ENCODE results near the gene TXNDC2. TPM values are rescaled to one million over a fixed set of nuclear protein-coding genes. Genes with fewer than 3 reads are reported as not detected.

The TXNDC2 gene
- total and polyA plus RNA-seq, 9 of the 15 experiments (the other 6 are each of a cell fraction or from before 2014, with no cell fraction given) = 1.2 to 4.9 (median 2.3) TPM

GRCh38 chr18:9914584-9915290 lies 29.0 kb downstream of the TXNDC2 start (continued):
- TF ChIP-seq E2F5 (CRISPR knock-in tag; IDR thresholded peaks at IDR 0.05) (no peak), CREM (IDR thresholded peaks at IDR 0.05; ENCODE audit: low read depth) (peak; percentile 54), ZNF77 (CRISPR knock-in tag; IDR thresholded peaks at IDR 0.05) (no peak), ZNF175 (CRISPR knock-in tag; IDR thresholded peaks at IDR 0.05; ENCODE audit: low read depth) (no peak; the same call in 1 of the 2 replicates), HOMEZ (CRISPR knock-in tag; IDR thresholded peaks at IDR 0.05) (no peak), ELF4 (CRISPR knock-in tag; IDR thresholded peaks at IDR 0.05) (0 out of 2 replicates have a peak, but pooled peaks have one; percentile 86), FOXK2 (conservative IDR thresholded peaks at IDR 0.05 in 1 of 2, IDR thresholded peaks at IDR 0.05 in 1 of 2; ENCODE audit: low read depth in 2 of 2) (peak in 1 of 2 experiments; percentile 59; a peak in 1 of 4 replicates), HBP1 (CRISPR knock-in tag; IDR thresholded peaks at IDR 0.05) (no peak), SPI1 (IDR thresholded peaks at IDR 0.05; ENCODE audit: borderline replicate concordance, low read depth, low read length) (no peak), HMGXB4 (CRISPR knock-in tag; IDR thresholded peaks at IDR 0.05) (peak; percentile 54; the same call in 1 of the 2 replicates), FOXM1 (IDR thresholded peaks at IDR 0.05; ENCODE audit: low read depth) (0 out of 2 replicates have a peak, but pooled peaks have one; percentile 7), FOXM1 (CRISPR knock-in tag; IDR thresholded peaks at IDR 0.05; ENCODE audit: low read depth) (no peak), CBX1 (IDR thresholded peaks at IDR 0.05; ENCODE audit: low read depth) (peak; percentile 90)
- TF ChIP-seq, protein P1, sequence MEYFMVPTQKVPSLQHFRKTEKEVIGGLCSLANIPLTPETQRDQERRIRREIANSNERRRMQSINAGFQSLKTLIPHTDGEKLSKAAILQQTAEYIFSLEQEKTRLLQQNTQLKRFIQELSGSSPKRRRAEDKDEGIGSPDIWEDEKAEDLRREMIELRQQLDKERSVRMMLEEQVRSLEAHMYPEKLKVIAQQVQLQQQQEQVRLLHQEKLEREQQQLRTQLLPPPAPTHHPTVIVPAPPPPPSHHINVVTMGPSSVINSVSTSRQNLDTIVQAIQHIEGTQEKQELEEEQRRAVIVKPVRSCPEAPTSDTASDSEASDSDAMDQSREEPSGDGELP (CRISPR knock-in tag; IDR thresholded peaks at IDR 0.05; ENCODE audit: borderline replicate concordance) = peak; percentile 60; the same call in 1 of the 2 replicates
- TF ChIP-seq, protein P2, sequence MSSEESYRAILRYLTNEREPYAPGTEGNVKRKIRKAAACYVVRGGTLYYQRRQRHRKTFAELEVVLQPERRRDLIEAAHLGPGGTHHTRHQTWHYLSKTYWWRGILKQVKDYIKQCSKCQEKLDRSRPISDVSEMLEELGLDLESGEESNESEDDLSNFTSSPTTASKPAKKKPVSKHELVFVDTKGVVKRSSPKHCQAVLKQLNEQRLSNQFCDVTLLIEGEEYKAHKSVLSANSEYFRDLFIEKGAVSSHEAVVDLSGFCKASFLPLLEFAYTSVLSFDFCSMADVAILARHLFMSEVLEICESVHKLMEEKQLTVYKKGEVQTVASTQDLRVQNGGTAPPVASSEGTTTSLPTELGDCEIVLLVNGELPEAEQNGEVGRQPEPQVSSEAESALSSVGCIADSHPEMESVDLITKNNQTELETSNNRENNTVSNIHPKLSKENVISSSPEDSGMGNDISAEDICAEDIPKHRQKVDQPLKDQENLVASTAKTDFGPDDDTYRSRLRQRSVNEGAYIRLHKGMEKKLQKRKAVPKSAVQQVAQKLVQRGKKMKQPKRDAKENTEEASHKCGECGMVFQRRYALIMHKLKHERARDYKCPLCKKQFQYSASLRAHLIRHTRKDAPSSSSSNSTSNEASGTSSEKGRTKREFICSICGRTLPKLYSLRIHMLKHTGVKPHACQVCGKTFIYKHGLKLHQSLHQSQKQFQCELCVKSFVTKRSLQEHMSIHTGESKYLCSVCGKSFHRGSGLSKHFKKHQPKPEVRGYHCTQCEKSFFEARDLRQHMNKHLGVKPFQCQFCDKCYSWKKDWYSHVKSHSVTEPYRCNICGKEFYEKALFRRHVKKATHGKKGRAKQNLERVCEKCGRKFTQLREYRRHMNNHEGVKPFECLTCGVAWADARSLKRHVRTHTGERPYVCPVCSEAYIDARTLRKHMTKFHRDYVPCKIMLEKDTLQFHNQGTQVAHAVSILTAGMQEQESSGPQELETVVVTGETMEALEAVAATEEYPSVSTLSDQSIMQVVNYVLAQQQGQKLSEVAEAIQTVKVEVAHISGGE (CRISPR knock-in tag; IDR thresholded peaks at IDR 0.05) = no peak

All from K562 (cell line).